Astrocyte (in vitro differentiated cells and primary cell): ENCODE data around the gene ASB7.

Experiments used
- EZH2 ChIP-seq: IDR thresholded peaks from 2 replicates; pipeline ENCODE4 v1.6.1; 2012; ENCODE audit warnings: mild to moderate bottlenecking, low read length, inconsistent platforms; ENCODE audit not compliant: insufficient read depth
- TF ChIP-seq, protein P1 (sequence below): IDR thresholded peaks from 2 replicates; pipeline ENCODE4 v1.5.1; 2011; ENCODE audit warnings: low read depth, mild to moderate bottlenecking, inconsistent platforms, low read length, moderate library complexity; ENCODE audit not compliant: insufficient read depth

DNA sequence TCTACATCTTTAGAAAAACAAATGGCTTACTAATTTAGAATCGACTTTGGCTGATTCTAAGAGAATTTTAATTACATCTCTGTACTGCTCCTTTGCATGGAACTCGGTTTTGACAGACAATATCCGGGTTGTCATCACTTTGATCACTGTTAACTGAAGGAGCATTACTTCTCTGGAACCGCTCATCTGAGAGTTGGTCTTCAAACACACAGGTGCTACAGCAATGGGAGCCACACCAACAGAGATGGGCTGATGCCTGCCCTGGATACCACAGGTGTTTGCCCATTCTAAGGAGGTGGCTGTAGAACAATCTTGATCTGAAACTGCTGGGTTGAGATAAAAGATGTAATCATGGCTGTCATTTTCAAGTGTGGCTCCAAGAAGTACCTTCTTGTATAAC, 22.0 kb upstream of the ASB7 start:
- TF ChIP-seq, protein P1, sequence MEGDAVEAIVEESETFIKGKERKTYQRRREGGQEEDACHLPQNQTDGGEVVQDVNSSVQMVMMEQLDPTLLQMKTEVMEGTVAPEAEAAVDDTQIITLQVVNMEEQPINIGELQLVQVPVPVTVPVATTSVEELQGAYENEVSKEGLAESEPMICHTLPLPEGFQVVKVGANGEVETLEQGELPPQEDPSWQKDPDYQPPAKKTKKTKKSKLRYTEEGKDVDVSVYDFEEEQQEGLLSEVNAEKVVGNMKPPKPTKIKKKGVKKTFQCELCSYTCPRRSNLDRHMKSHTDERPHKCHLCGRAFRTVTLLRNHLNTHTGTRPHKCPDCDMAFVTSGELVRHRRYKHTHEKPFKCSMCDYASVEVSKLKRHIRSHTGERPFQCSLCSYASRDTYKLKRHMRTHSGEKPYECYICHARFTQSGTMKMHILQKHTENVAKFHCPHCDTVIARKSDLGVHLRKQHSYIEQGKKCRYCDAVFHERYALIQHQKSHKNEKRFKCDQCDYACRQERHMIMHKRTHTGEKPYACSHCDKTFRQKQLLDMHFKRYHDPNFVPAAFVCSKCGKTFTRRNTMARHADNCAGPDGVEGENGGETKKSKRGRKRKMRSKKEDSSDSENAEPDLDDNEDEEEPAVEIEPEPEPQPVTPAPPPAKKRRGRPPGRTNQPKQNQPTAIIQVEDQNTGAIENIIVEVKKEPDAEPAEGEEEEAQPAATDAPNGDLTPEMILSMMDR, result no peak
- no peak for TF ChIP-seq EZH2
